ENCODE results near the gene FLYWCH2. TPM values are rescaled to one million over a fixed set of nuclear protein-coding genes. Genes with fewer than 3 reads are reported as not detected.

The FLYWCH2 gene
- total RNA-seq, 1 experiment from 2014 or later, result 16.5 TPM

- Mint-ChIP-seq H3K4me1 (peaks cover 11 to 12% of the 10 kb centered on the region in 2 experiments), H3K36me3 (ENCODE audit: insufficient read depth in 1 of 3, low read depth in 3 of 3) (peaks cover 3 to 11% (median 10%) of the 10 kb centered on the region in 3 experiments), H3K4me3 (peak within 1 kb of the TSS; percentile 79 to 92), H3K27me3 (ENCODE audit: low read depth) (peaks cover 18% of the 10 kb centered on the region), H3K27ac (peak within 1 kb of the TSS in 1 of 3 experiments; percentile 68; a peak in 1 of 7 replicates), H3K9me3 (no peaks in the 10 kb centered on the region)
- H2BK120ac ChIP-seq (ENCODE audit: low read depth, low read length, poor library complexity, severe bottlenecking), result no peak within 1 kb of the TSS
- peaks cover 3% of the 10 kb centered on the region; the same call in 1 of the 2 replicates for H3K27me3 ChIP-seq (ENCODE audit: insufficient read depth, low read length)
- peaks cover 3% of the 10 kb centered on the region; the same call in 1 of the 2 replicates for H3K4me1 ChIP-seq (ENCODE audit: insufficient read depth, low read length)
- H4K91ac ChIP-seq (ENCODE audit: insufficient read length, low read depth, low read length), result no peak within 1 kb of the TSS
- no peak within 1 kb of the TSS for H2BK5ac ChIP-seq (ENCODE audit: insufficient read length, low read length)
- H3K9ac ChIP-seq (ENCODE audit: extremely low read depth, insufficient read length, low read length), result peak within 1 kb of the TSS; percentile 70
- H2AK5ac ChIP-seq (ENCODE audit: insufficient read length, low read length), result no peak within 1 kb of the TSS
- WGBS (ENCODE audit: extremely low coverage, insufficient read length, low lambda C conversion rate), result no CpG with 5 or more reads among the region's 85 CpGs
- H3K56ac ChIP-seq (ENCODE audit: insufficient read length, low read depth, low read length), result no peak within 1 kb of the TSS
- no peak within 1 kb of the TSS for H4K8ac ChIP-seq (replicated peaks; ENCODE audit: insufficient read length, low read depth, low read length)
- H3K4ac ChIP-seq (ENCODE audit: low read depth, low read length), result no peak within 1 kb of the TSS
- H3K9me3 ChIP-seq (ENCODE audit: control insufficient read depth, low read depth, low read length), result no peaks in the 10 kb centered on the region
- no peak within 1 kb of the TSS for H2BK20ac ChIP-seq (ENCODE audit: low read depth, low read length, poor library complexity, severe bottlenecking)
- H2BK15ac ChIP-seq (ENCODE audit: low read depth, low read length), result no peak within 1 kb of the TSS
- peak within 1 kb of the TSS; percentile 2 for H3K18ac ChIP-seq (ENCODE audit: insufficient read length, low read depth, low read length)
- no peak for TF ChIP-seq CTCF (conservative IDR thresholded peaks at IDR 0.05)
- H3K4me2 ChIP-seq (ENCODE audit: insufficient read depth, insufficient read length, low read length), result peak within 1 kb of the TSS; percentile 98
- H3K79me2 ChIP-seq (ENCODE audit: insufficient read depth, low read length), result no peaks in the 10 kb centered on the region; the same call in 1 of the 2 replicates
- H3K27ac ChIP-seq (ENCODE audit: insufficient read length, low read depth, low read length), result no peak within 1 kb of the TSS
- H2BK12ac ChIP-seq (ENCODE audit: insufficient read length, low read depth, low read length), result no peak within 1 kb of the TSS
- H3K23ac ChIP-seq (ENCODE audit: insufficient read length, low read depth, low read length), result no peak within 1 kb of the TSS
- H3K23me2 ChIP-seq (ENCODE audit: insufficient read length, low read depth, low read length, poor library complexity, severe bottlenecking), result peaks cover 5% of the 10 kb centered on the region
- no peak within 1 kb of the TSS for H3T11ph ChIP-seq (ENCODE audit: low read length)
- H3K14ac ChIP-seq (ENCODE audit: insufficient read depth, low read length), result no peak within 1 kb of the TSS
- no peaks in the 10 kb centered on the region for H4K20me1 ChIP-seq (ENCODE audit: control insufficient read depth, insufficient read depth, insufficient read length)
- H4K5ac ChIP-seq (ENCODE audit: insufficient read length, low read depth, low read length), result no peak within 1 kb of the TSS
- DNase-seq, result peak; percentile 98
- no peak within 1 kb of the TSS for H2AFZ ChIP-seq (ENCODE audit: low read length)
- H3K79me1 ChIP-seq (ENCODE audit: insufficient read depth, low read depth, low read length, poor library complexity, severe bottlenecking), result no peaks in the 10 kb centered on the region
These were observed 28.8 kb downstream of the FLYWCH2 start, which contains the start of gene FLYWCH1 for GRCh38 chr16:2911638-2912329. TSS of gene FLYWCH1 (plus strand) at chr16:2911931. CDS start at chr16:2929686, 17,755 bp downstream.

Measured in H9 (cell line).